Activated CD4-positive, alpha-beta T cell treated with anti-CD3 and anti-CD28 coated beads, Interleukin-2, Interleukin-4, amounts not matched to agents 100 ng/mL and 50 ng/mL, durations not matched to agents 16 hours and 8 hours (primary cell): ENCODE results near the gene ANKRD29.
A peak's percentile ranks its signal among the peaks of the same experiment; 100 is the strongest.
"Not testable (repeated sequence)": the region's sequence is repeated elsewhere in the genome, so short reads cannot be mapped to it uniquely, and the experiment has no call there.

Experiments used
- DNase-seq: peaks from one replicate; pipeline ENCODE4 v3.0.0-alpha.2; 2020; ENCODE audit warnings: low spot score

Gene ANKRD29

GRCh38 chr18:23614891-23615290 is 47.8 kb downstream of the ANKRD29 start:
- DNase-seq, result no peak

GRCh38 chr18:23614413-23614812 is 48.3 kb downstream of the ANKRD29 start:
- DNase-seq, result no peak

GRCh38 chr18:23613091-23613475 is 49.6 kb downstream of the ANKRD29 start:
- DNase-seq, result not testable (repeated sequence)

- DNase-seq, result no peak
These were observed 50.1 kb downstream of the ANKRD29 start for GRCh38 chr18:23612434-23613090.

- DNase-seq, result no peak
These were observed 53.2 kb downstream of the ANKRD29 start for GRCh38 chr18:23609390-23610023.

- no peak for DNase-seq
These were observed 54.5 kb downstream of the ANKRD29 start for GRCh38 chr18:23608211-23608610.

GRCh38 chr18:23605941-23606340 is 56.8 kb downstream of the ANKRD29 start:
- DNase-seq, result no peak

- no peak for DNase-seq
These were observed 62.9 kb downstream of the ANKRD29 start for GRCh38 chr18:23599809-23600208.

- DNase-seq, result no peak
These were observed 66.5 kb downstream of the ANKRD29 start for GRCh38 chr18:23596183-23596582.

GRCh38 chr18:23595591-23595990 is 67.1 kb downstream of the ANKRD29 start:
- DNase-seq, result no peak

GRCh38 chr18:23593720-23594119 is 69.0 kb downstream of the ANKRD29 start:
- peak; percentile 47 for DNase-seq

GRCh38 chr18:23592911-23593310 is 69.8 kb downstream of the ANKRD29 start:
- DNase-seq, result no peak

GRCh38 chr18:23591011-23591410 is 71.7 kb downstream of the ANKRD29 start:
- no peak for DNase-seq

GRCh38 chr18:23588836-23589560 is 73.7 kb downstream of the ANKRD29 start:
- DNase-seq, result no peak

GRCh38 chr18:23587220-23587642 is 75.5 kb downstream of the ANKRD29 start:
- no peak for DNase-seq

GRCh38 chr18:23586249-23587196 is 76.2 kb downstream of the ANKRD29 start, which contains the start of gene NPC1:
NPC1 (minus strand) TSS chr18:23586506; CDS start chr18:23586343, 163 bp downstream.
- DNase-seq, result peak; percentile 92

GRCh38 chr18:23585897-23586248 is 76.8 kb downstream of the ANKRD29 start:
- DNase-seq, result no peak

GRCh38 chr18:23585007-23585871 is 77.5 kb downstream of the ANKRD29 start:
- no peak for DNase-seq

GRCh38 chr18:23584019-23584983 is 78.4 kb downstream of the ANKRD29 start:
- no peak for DNase-seq
